SK-N-DZ (cell line): ENCODE measurements around the gene BOD1L1.

Experiments
- DNase-seq: peaks from one replicate; pipeline ENCODE4 v3.0.0-alpha.2; 2015; ENCODE audit warnings: low spot score
- small RNA-seq, 2 experiments: library from RNA; depleted of rRNA; stranded (forward); fragments of <200 nt; gene quantifications; one replicate each; pipeline ENCODE3, GENCODE V24; 2014

Gene BOD1L1

GRCh38 chr4:13526658-13527057 lies 100.9 kb downstream of the BOD1L1 start:
- DNase-seq: no peak

DNA sequence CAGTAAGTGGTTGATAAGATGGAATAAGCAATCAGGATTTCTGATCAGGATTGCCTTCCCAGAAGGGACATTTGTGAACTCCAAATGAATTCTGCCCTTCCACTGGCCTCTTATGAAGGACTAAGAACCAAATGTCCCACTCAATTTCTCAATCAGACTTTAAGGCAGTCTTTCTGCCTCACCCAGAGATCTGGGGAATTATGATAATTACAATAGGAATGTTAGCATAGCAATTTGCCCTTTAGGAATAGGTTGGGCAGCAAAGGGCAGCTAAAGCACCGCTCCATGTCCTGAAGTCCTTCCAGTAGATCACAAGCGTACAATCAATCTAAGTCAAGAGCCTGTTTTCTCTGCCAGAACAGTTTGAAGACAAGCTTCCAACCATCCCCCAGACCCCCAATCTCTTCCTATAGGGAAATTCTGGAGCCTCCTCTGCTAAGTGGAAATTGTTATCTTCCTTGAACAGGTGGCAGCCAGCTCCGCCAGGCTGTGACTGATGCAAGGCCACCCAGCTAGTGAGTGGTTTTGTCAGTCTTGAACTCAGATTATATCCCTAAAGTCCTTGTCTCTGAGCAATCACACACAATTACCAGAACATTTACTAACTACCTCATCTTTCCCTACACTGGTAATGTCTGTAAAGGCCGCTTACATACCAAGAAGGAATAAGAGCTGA lies 101.8 kb downstream of the BOD1L1 start:
- no peak for DNase-seq

DNA sequence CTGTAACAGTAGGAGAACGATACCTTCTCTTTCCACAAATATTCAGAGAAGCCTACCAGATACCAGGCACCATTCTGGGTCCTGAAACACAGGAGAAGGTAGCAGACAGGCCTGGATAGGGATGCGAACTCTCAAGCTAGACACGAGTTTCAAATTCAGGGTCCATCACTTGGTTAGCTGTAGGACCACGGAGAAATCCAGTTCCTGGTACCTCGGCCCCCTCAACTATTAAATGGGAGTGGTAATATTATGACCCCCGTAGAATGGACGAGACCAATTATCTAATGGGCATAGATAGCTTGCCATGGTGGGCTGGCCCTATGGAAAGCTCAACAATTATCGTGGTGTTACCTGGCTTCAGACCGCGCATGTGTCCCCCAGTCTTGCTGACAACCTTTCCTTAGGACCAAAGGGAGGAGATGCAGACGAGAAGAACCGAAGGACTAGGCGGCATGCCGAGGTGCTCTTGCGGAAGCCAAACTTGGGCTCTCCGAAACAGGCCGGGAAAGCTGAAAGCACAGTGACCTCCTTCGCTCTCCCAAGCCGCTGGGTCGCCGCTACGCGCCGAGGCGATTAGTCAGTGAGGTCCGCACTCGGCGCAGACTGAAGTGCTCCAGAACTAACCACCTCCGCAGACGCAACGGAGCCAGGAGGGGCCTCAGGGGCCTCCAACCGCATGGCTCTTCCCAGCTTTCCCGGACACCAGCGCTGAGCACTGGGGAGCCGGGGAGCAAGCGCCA lies 102.9 kb downstream of the BOD1L1 start:
- DNase-seq: no peak

DNA sequence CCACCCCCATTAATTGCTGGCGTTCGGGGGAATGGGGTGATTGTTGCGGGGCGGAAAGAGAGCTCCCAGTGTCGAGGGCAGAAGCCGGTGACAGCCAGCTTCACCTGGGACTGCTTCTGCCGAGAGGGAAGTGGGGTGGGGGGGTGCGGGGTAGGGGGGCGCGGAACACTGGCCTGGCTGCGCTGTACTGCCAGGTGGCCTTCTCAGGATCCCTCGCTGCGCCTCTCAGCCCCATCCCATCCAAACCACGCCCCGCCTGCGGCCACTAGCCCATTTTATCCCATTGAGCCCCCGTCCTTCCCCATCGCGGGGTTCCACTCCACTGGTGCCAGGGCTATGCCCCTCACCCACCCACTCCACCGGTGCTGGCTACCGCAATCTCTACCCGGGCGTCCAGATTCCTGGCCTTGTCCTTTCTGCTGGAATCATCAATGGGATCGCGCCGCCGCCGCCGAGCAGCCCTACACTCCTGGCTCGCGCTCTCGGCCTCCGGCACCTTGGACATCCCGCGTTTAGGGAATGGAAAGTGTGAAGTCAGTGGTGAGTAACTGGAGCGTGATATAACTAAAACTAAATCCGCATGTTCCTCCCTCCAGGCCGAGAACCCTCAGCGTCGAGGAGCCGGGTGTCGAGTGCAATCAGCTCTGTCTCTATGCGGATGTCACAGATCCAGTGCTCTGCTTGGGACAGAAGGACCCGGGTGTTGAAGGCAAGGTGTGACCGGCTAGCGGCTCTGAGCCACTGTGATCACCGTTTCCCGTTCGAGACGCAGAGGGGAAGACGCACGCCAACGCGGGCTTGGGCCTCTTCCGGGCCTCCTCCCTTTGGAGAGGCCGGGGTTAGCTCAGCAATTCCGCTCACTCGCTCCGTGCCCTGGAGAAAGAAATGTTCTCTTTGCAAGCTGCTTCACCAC lies 103.7 kb downstream of the BOD1L1 start:
- no peak for DNase-seq

DNA sequence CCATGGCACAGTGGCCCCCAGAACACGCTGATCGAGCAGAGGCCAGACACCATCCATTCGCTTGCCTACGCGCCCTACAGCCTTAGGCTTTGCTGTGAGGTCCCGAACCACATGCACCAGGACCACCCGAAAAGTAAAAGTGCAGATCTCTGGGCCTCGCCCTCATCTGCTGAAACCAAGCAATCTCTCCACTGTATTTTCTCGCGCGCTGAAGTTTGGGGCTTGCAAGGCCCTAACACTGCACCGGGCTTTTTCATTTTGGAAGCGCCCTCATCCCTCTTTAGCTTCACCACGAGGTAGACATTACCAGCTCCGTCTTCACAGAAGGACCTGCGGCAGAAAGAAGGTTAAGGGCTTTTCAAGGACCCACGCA lies 104.4 kb downstream of the BOD1L1 start:
- no peak for DNase-seq

- no peak for DNase-seq
Observed at GRCh38 chr4:13522282-13523104, 105.0 kb downstream of the BOD1L1 start.

GRCh38 chr4:13521047-13521446 lies 106.5 kb downstream of the BOD1L1 start:
- no peak for DNase-seq

Small RNAs within 50 kb of the gene (small RNA-seq; reads per million reads assigned to genes)
- gene MIR5091: 0 to 0.10 reads per million in 2 experiments
